ENCODE results near the gene ADISSP. TPM values are rescaled to one million over a fixed set of nuclear protein-coding genes. Genes with fewer than 3 reads are reported as not detected.

The ADISSP gene
- total RNA-seq, 1 experiment from 2014 or later: 66.6 TPM

- no peak for DNase-seq
- Histone ChIP-seq H3K27me3 (no peaks in the 10 kb centered on the region), H3K4me3 (peak overlapping the region; percentile 77), H3K36me3 (no peaks in the 10 kb centered on the region), H3K9me3 (no peaks in the 10 kb centered on the region)
These were observed 987 bp downstream of the ADISSP start for GRCh38 chr20:3766422-3767109.

- H3K27me3 ChIP-seq: no peaks in the 10 kb centered on the region
- H3K9me3 ChIP-seq: no peaks in the 10 kb centered on the region
- no peaks in the 10 kb centered on the region for H3K36me3 ChIP-seq
- DNase-seq: no peak
- no peak overlapping the region for H3K4me3 ChIP-seq
These were observed 2.2 kb downstream of the ADISSP start for GRCh38 chr20:3765171-3765882.

GRCh38 chr20:3764659-3765058 lies 2.9 kb downstream of the ADISSP start:
- Histone ChIP-seq H3K36me3 (no peaks in the 10 kb centered on the region), H3K9me3 (no peaks in the 10 kb centered on the region), H3K4me3 (no peak overlapping the region), H3K27me3 (no peaks in the 10 kb centered on the region)
- no peak for DNase-seq

- H3K27me3 ChIP-seq: no peaks in the 10 kb centered on the region
- no peak overlapping the region for H3K4me3 ChIP-seq
- no peaks in the 10 kb centered on the region for H3K9me3 ChIP-seq
- H3K36me3 ChIP-seq: no peaks in the 10 kb centered on the region
- no peak for DNase-seq
These were observed 3.6 kb downstream of the ADISSP start for GRCh38 chr20:3763671-3764601.

GRCh38 chr20:3760655-3761348 lies 6.8 kb downstream of the ADISSP start:
- H3K4me3 ChIP-seq: no peak overlapping the region
- H3K36me3 ChIP-seq: no peaks in the 10 kb centered on the region
- no peak for DNase-seq
- no peaks in the 10 kb centered on the region for H3K27me3 ChIP-seq
- H3K9me3 ChIP-seq: no peaks in the 10 kb centered on the region

- H3K4me3 ChIP-seq: no peak overlapping the region
- no peaks in the 10 kb centered on the region for H3K27me3 ChIP-seq
- no peaks in the 10 kb centered on the region for H3K36me3 ChIP-seq
- H3K9me3 ChIP-seq: no peaks in the 10 kb centered on the region
- no peak for DNase-seq
These were observed 7.7 kb downstream of the ADISSP start for GRCh38 chr20:3759884-3760283.

GRCh38 chr20:3759316-3759823 lies 8.2 kb downstream of the ADISSP start:
- DNase-seq: no peak
- H3K36me3 ChIP-seq: no peaks in the 10 kb centered on the region
- no peak overlapping the region for H3K4me3 ChIP-seq
- no peaks in the 10 kb centered on the region for H3K27me3 ChIP-seq
- no peaks in the 10 kb centered on the region for H3K9me3 ChIP-seq

- H3K9me3 ChIP-seq: no peaks in the 10 kb centered on the region
- H3K4me3 ChIP-seq: no peak overlapping the region
- no peak for DNase-seq
- H3K27me3 ChIP-seq: no peaks in the 10 kb centered on the region
- H3K36me3 ChIP-seq: no peaks in the 10 kb centered on the region
These were observed 9.0 kb downstream of the ADISSP start for GRCh38 chr20:3758566-3758965.

GRCh38 chr20:3757268-3757667 lies 10.3 kb downstream of the ADISSP start:
- no peak overlapping the region for H3K4me3 ChIP-seq
- no peaks in the 10 kb centered on the region for H3K9me3 ChIP-seq
- H3K27me3 ChIP-seq: no peaks in the 10 kb centered on the region
- no peak for DNase-seq
- H3K36me3 ChIP-seq: no peaks in the 10 kb centered on the region; the same call in 1 of the 2 replicates

- H3K9me3 ChIP-seq: no peaks in the 10 kb centered on the region
- no peak for DNase-seq
- H3K4me3 ChIP-seq: no peak overlapping the region
- H3K36me3 ChIP-seq: no peaks in the 10 kb centered on the region; the same call in 1 of the 2 replicates
- H3K27me3 ChIP-seq: no peaks in the 10 kb centered on the region
These were observed 11.6 kb downstream of the ADISSP start for GRCh38 chr20:3755814-3756480.

GRCh38 chr20:3755269-3755668 lies 12.3 kb downstream of the ADISSP start:
- DNase-seq: no peak
- no peak overlapping the region for H3K4me3 ChIP-seq
- no peaks in the 10 kb centered on the region for H3K9me3 ChIP-seq
- H3K36me3 ChIP-seq: no peaks in the 10 kb centered on the region; the same call in 1 of the 2 replicates
- no peaks in the 10 kb centered on the region for H3K27me3 ChIP-seq

GRCh38 chr20:3754276-3754630 lies 13.3 kb downstream of the ADISSP start:
- H3K9me3 ChIP-seq: no peaks in the 10 kb centered on the region
- H3K27me3 ChIP-seq: no peaks in the 10 kb centered on the region
- H3K4me3 ChIP-seq: no peak overlapping the region
- H3K36me3 ChIP-seq: no peaks in the 10 kb centered on the region; the same call in 1 of the 2 replicates
- DNase-seq: no peak

GRCh38 chr20:3753501-3754275 lies 13.9 kb downstream of the ADISSP start:
- Histone ChIP-seq H3K27me3 (no peaks in the 10 kb centered on the region), H3K9me3 (no peaks in the 10 kb centered on the region)
- no peak for DNase-seq

GRCh38 chr20:3753098-3753497 lies 14.5 kb downstream of the ADISSP start:
- Histone ChIP-seq H3K4me3 (no peak overlapping the region), H3K36me3 (no peaks in the 10 kb centered on the region; the same call in 1 of the 2 replicates)
- peak; percentile 29 for DNase-seq

More at GRCh38 chr20:3753501-3754275, 13.9 kb downstream of the ADISSP start:
- Histone ChIP-seq H3K4me3 (no peak overlapping the region), H3K36me3 (no peaks in the 10 kb centered on the region; the same call in 1 of the 2 replicates)

GRCh38 chr20:3752386-3752759 lies 15.2 kb downstream of the ADISSP start:
- no peak overlapping the region for H3K4me3 ChIP-seq
- no peak for DNase-seq
- no peaks in the 10 kb centered on the region for H3K27me3 ChIP-seq
- H3K9me3 ChIP-seq: no peaks in the 10 kb centered on the region
- H3K36me3 ChIP-seq: no peaks in the 10 kb centered on the region; the same call in 1 of the 2 replicates

More at GRCh38 chr20:3753098-3753497, 14.5 kb downstream of the ADISSP start:
- H3K9me3 ChIP-seq: no peaks in the 10 kb centered on the region
- H3K27me3 ChIP-seq: no peaks in the 10 kb centered on the region

Data from MG63 (cell line).